OCI-LY3 (cell line): ENCODE results near the gene EWSR1.

Experiments used
- H2AFZ ChIP-seq: fragments of 200-600, 300-600 bp; shearing (Covaris generic); 2 replicates; pipeline ENCODE4 v1.6.0; 2014; ENCODE audit warnings: antibody characterized with exemption, low read depth, low read length
- H3K27ac ChIP-seq: fragments of 200-600, 300-600 bp; sonication (generic); 2 replicates; pipeline ENCODE4 v1.5.1; 2014; ENCODE audit warnings: mild to moderate bottlenecking, low read length, moderate library complexity, mixed read lengths
- H3K27me3 ChIP-seq: fragments of 200-600, 300-600 bp; sonication (generic); 2 replicates; pipeline ENCODE4 v1.6.1; 2014; ENCODE audit warnings: low read depth, low read length, mixed read lengths
- H3K36me3 ChIP-seq: fragments of 200-600, 300-600 bp; sonication (generic); replicated peaks from 2 replicates; pipeline ENCODE3; 2014; ENCODE audit warnings: low read depth, low read length, mixed read lengths
- H3K4me1 ChIP-seq: fragments of 300-600, 200-600 bp; sonication (generic); 2 replicates; pipeline ENCODE4 v1.6.1; 2014; ENCODE audit warnings: low read length, mixed read lengths
- H3K4me2 ChIP-seq: fragments of 200-600, 300-600 bp; sonication (generic); 2 replicates; pipeline ENCODE4 v1.6.1; 2014; ENCODE audit warnings: low read length, mixed read lengths
- H3K4me3 ChIP-seq: fragments of 300-600, 200-600 bp; sonication (generic); 2 replicates; pipeline ENCODE4 v1.5.1; 2014; ENCODE audit warnings: antibody characterized with exemption, mild to moderate bottlenecking, low read length, moderate library complexity
- H3K79me2 ChIP-seq: fragments of 300-600, 200-600 bp; shearing (Covaris generic); 2 replicates; pipeline ENCODE4 v1.6.1; 2014; ENCODE audit warnings: mild to moderate bottlenecking, low read length, mixed read lengths
- H3K9ac ChIP-seq: fragments of 300-600, 200-600 bp; shearing (Covaris generic); 2 replicates; pipeline ENCODE4 v1.6.0; 2014; ENCODE audit warnings: mild to moderate bottlenecking, low read length, moderate library complexity
- H3K9me3 ChIP-seq: fragments of 200-600, 300-600 bp; shearing (Covaris generic); 2 replicates; pipeline ENCODE4 v1.6.1; 2014; ENCODE audit warnings: low read length, mixed read lengths; ENCODE audit not compliant: insufficient read depth
- H4K20me1 ChIP-seq: fragments of 200-600, 300-600 bp; sonication (generic); 2 replicates; pipeline ENCODE4 v1.6.1; 2016; ENCODE audit warnings: low read length, mixed read lengths; ENCODE audit not compliant: insufficient read depth
- EZH2phosphoT487 ChIP-seq: fragments of 200-600 bp; shearing (Covaris generic); IDR thresholded peaks from 2 replicates; pipeline ENCODE4 v1.6.1; 2018; ENCODE audit warnings: antibody characterized with exemption, mixed run types, low read depth
- TF ChIP-seq, protein P1 (sequence below): fragments of 200-600, 300-600 bp; sonication (generic); IDR thresholded peaks from 2 replicates; pipeline ENCODE4 v1.5.1; 2014; ENCODE audit warnings: antibody characterized with exemption, low read length, low read depth

EWSR1 gene

GRCh38 chr22:29341056-29341848, 73.2 kb downstream of the EWSR1 start:
- TF ChIP-seq, protein P1, sequence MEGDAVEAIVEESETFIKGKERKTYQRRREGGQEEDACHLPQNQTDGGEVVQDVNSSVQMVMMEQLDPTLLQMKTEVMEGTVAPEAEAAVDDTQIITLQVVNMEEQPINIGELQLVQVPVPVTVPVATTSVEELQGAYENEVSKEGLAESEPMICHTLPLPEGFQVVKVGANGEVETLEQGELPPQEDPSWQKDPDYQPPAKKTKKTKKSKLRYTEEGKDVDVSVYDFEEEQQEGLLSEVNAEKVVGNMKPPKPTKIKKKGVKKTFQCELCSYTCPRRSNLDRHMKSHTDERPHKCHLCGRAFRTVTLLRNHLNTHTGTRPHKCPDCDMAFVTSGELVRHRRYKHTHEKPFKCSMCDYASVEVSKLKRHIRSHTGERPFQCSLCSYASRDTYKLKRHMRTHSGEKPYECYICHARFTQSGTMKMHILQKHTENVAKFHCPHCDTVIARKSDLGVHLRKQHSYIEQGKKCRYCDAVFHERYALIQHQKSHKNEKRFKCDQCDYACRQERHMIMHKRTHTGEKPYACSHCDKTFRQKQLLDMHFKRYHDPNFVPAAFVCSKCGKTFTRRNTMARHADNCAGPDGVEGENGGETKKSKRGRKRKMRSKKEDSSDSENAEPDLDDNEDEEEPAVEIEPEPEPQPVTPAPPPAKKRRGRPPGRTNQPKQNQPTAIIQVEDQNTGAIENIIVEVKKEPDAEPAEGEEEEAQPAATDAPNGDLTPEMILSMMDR = no peak
- TF ChIP-seq EZH2phosphoT487 = no peak
- H3K27me3 ChIP-seq = no peaks in the 10 kb centered on the region
- no peaks in the 10 kb centered on the region for H3K79me2 ChIP-seq
- H3K36me3 ChIP-seq = peaks cover 69% of the 10 kb centered on the region
- H3K4me3 ChIP-seq = no peak overlapping the region
- no peak overlapping the region for H2AFZ ChIP-seq
- H3K9me3 ChIP-seq = no peaks in the 10 kb centered on the region
- 0 out of 2 replicates have a peak, but pooled peaks cover 3% of the 10 kb centered on the region for H4K20me1 ChIP-seq
- no peak overlapping the region for H3K27ac ChIP-seq
- H3K9ac ChIP-seq = no peak overlapping the region
- H3K4me1 ChIP-seq = no peaks in the 10 kb centered on the region
- H3K4me2 ChIP-seq = no peak overlapping the region

DNA sequence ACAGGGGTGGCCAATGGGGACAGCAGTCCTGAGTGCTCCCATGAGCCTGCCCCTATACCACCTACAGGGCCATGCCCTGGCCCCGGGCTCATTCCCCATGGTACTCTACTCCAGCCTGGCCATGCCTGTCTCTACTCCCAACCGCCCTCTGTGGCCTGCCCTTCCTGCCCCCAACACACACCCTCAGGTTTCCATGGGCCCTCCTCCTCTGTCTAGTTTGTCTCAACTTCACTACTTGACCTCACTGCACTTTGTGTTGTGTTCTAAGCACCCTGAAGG, 73.7 kb downstream of the EWSR1 start:
- Histone ChIP-seq H3K36me3 (peaks cover 72% of the 10 kb centered on the region), H3K79me2 (no peaks in the 10 kb centered on the region), H3K9ac (no peak overlapping the region), H3K27me3 (no peaks in the 10 kb centered on the region), H3K4me1 (no peaks in the 10 kb centered on the region), H3K4me2 (no peak overlapping the region), H3K9me3 (no peaks in the 10 kb centered on the region), H2AFZ (no peak overlapping the region), H4K20me1 (0 out of 2 replicates have a peak, but pooled peaks cover 3% of the 10 kb centered on the region), H3K27ac (no peak overlapping the region), H3K4me3 (no peak overlapping the region)
- TF ChIP-seq, protein P1 = no peak
- no peak for TF ChIP-seq EZH2phosphoT487

DNA sequence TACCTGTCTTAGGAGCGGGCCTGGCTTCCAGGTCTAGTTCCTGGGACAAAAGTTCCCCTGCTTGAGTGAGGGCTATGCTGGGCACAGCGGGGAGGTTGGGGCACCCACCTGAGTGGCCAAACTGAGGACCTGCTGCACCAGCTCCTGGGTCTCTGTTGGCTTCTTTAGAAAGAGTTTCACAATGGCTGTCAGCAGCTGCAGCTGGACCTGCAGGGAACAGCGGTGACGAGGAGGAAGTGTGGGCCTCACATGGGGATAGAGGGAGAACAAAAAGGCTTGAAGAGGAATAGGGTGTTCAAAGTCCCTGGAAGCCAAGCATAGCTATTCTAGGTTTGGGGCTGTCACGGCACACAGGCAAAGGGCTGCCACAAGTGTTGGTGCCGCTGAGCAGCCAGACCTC, 74.1 kb downstream of the EWSR1 start:
- no peak overlapping the region for H3K4me2 ChIP-seq
- no peak overlapping the region for H3K9ac ChIP-seq
- no peak overlapping the region for H3K4me3 ChIP-seq
- no peaks in the 10 kb centered on the region for H3K79me2 ChIP-seq
- peaks cover 72% of the 10 kb centered on the region for H3K36me3 ChIP-seq
- H3K27me3 ChIP-seq = no peaks in the 10 kb centered on the region
- H3K9me3 ChIP-seq = no peaks in the 10 kb centered on the region
- H3K27ac ChIP-seq = no peak overlapping the region
- H3K4me1 ChIP-seq = no peaks in the 10 kb centered on the region
- H2AFZ ChIP-seq = no peak overlapping the region
- no peak for TF ChIP-seq EZH2phosphoT487
- TF ChIP-seq, protein P1 = no peak
- 0 out of 2 replicates have a peak, but pooled peaks cover 3% of the 10 kb centered on the region for H4K20me1 ChIP-seq

GRCh38 chr22:29342577-29343312, 74.7 kb downstream of the EWSR1 start:
- Histone ChIP-seq H3K36me3 (peaks cover 75% of the 10 kb centered on the region), H3K27me3 (no peaks in the 10 kb centered on the region), H3K4me2 (no peak overlapping the region), H3K9ac (no peak overlapping the region), H3K4me3 (no peak overlapping the region), H3K79me2 (no peaks in the 10 kb centered on the region), H3K9me3 (no peaks in the 10 kb centered on the region), H2AFZ (no peak overlapping the region), H4K20me1 (0 out of 2 replicates have a peak, but pooled peaks cover 3% of the 10 kb centered on the region), H3K4me1 (no peaks in the 10 kb centered on the region), H3K27ac (no peak overlapping the region)
- TF ChIP-seq, protein P1 = no peak
- no peak for TF ChIP-seq EZH2phosphoT487
